GM06990 (cell line): ENCODE measurements around the gene TANGO6.

Source experiments
- DNase-seq: peaks from one replicate; pipeline ENCODE4 v3.0.0-alpha.2; 2011; ENCODE audit not compliant: insufficient read length; ENCODE audit errors: extremely low read depth
- H3K27me3 ChIP-seq: replicated peaks from 2 replicates; pipeline ENCODE4 v1.6.0; 2011; ENCODE audit warnings: low read length; ENCODE audit not compliant: control insufficient read depth, insufficient read depth
- H3K36me3 ChIP-seq: 2 replicates; pipeline ENCODE4 v1.5.1; 2011; ENCODE audit warnings: low read length; ENCODE audit not compliant: control insufficient read depth, insufficient read depth
- H3K4me3 ChIP-seq: replicated peaks from 2 replicates; pipeline ENCODE4 v1.5.1; 2011; ENCODE audit warnings: low read depth, mild to moderate bottlenecking, control low read depth, low read length
- CTCF ChIP-seq: IDR thresholded peaks from 2 replicates; pipeline ENCODE4 v1.5.1; 2011; ENCODE audit warnings: low read length, control low read depth, mild to moderate bottlenecking, inconsistent platforms; ENCODE audit not compliant: insufficient read depth, poor library complexity, severe bottlenecking

The TANGO6 gene

GRCh38 chr16:68992521-68992920 is 149.2 kb downstream of the TANGO6 start:
- Histone ChIP-seq H3K4me3 (no peak overlapping the region), H3K27me3 (no peaks in the 10 kb centered on the region), H3K36me3 (no peaks in the 10 kb centered on the region)
- TF ChIP-seq CTCF = no peak
- no peak for DNase-seq

- no peak overlapping the region for H3K4me3 ChIP-seq
- no peak for DNase-seq
- no peak for TF ChIP-seq CTCF
Observed at GRCh38 chr16:68993456-68993855, 150.1 kb downstream of the TANGO6 start.

GRCh38 chr16:68993885-68994284 is 150.6 kb downstream of the TANGO6 start:
- DNase-seq = no peak
- no peak overlapping the region for H3K4me3 ChIP-seq
- no peaks in the 10 kb centered on the region for H3K27me3 ChIP-seq

More at GRCh38 chr16:68993456-68993855, 150.1 kb downstream of the TANGO6 start:
- Histone ChIP-seq H3K36me3 (no peaks in the 10 kb centered on the region), H3K27me3 (no peaks in the 10 kb centered on the region)

GRCh38 chr16:68994324-68994723 is 151.0 kb downstream of the TANGO6 start:
- TF ChIP-seq CTCF = no peak
- DNase-seq = no peak
- no peak overlapping the region for H3K4me3 ChIP-seq

More at GRCh38 chr16:68993885-68994284, 150.6 kb downstream of the TANGO6 start:
- no peak for TF ChIP-seq CTCF
- no peaks in the 10 kb centered on the region for H3K36me3 ChIP-seq

GRCh38 chr16:68995011-68995504 is 151.7 kb downstream of the TANGO6 start:
- no peak overlapping the region for H3K4me3 ChIP-seq
- no peaks in the 10 kb centered on the region for H3K27me3 ChIP-seq
- peak; percentile 24 for TF ChIP-seq CTCF
- H3K36me3 ChIP-seq = no peaks in the 10 kb centered on the region
- no peak for DNase-seq

More at GRCh38 chr16:68994324-68994723, 151.0 kb downstream of the TANGO6 start:
- Histone ChIP-seq H3K36me3 (no peaks in the 10 kb centered on the region), H3K27me3 (no peaks in the 10 kb centered on the region)

- Histone ChIP-seq H3K27me3 (no peaks in the 10 kb centered on the region), H3K4me3 (no peak overlapping the region), H3K36me3 (no peaks in the 10 kb centered on the region)
- DNase-seq = no peak
- no peak for TF ChIP-seq CTCF
Observed at GRCh38 chr16:68997564-68997963, 154.2 kb downstream of the TANGO6 start.
